RWPE1 (cell line): ENCODE measurements around the gene DET1.

ENCODE experiments used
- CTCF ChIA-PET: fragments of 350-600 bp; sonication (Branson Sonifier 250); formaldehyde crosslinking; extraction: SDS; loops from one replicate; lab custom pipeline; 2021; lab: Yijun Ruan, JAX
- POLR2A ChIA-PET: fragments of 400-600 bp; formaldehyde crosslinking; extraction: SDS; loops from one replicate; lab custom pipeline; 2020; ENCODE audit warnings: antibody characterized with exemption; ENCODE audit not compliant: low non-redundant PET; lab: Yijun Ruan, JAX
- DNase-seq: peaks from one replicate; pipeline ENCODE4 v3.0.0; 2012; ENCODE audit warnings: low spot score
- H3K27ac ChIP-seq: fragments of 450-650 bp; 2 replicates; pipeline ENCODE4 v1.5.1; 2017
- TF ChIP-seq, protein P1 (sequence below): fragments of 450-650 bp; conservative IDR thresholded peaks from 2 replicates; pipeline ENCODE4 v1.5.1; 2017; ENCODE audit warnings: low read depth, mild to moderate bottlenecking

DET1 gene

DNA sequence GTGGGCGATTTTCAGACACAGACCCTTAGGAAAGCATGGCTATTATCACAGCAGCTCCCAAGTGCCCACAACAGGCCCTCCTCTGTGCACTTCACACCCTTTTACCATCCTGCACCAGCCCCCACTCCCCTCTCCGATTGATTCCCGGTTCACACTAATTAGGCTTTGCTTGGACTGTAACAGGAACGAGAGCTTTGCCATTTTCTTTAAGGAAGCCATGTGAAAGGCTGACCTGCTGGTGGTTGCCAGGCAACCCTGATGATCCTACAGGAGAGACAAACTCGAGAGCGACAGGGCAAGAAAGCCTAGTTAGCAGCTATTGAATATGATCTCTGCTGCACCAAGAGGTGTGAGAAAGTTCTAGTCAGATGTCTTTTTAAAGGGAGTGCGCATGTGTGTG, 28.2 kb upstream of the DET1 start:
- DNase-seq, result no peak
- POLR2A ChIA-PET, result no interaction called here
- H3K27ac ChIP-seq, result no peak overlapping the region
- TF ChIP-seq, protein P1, sequence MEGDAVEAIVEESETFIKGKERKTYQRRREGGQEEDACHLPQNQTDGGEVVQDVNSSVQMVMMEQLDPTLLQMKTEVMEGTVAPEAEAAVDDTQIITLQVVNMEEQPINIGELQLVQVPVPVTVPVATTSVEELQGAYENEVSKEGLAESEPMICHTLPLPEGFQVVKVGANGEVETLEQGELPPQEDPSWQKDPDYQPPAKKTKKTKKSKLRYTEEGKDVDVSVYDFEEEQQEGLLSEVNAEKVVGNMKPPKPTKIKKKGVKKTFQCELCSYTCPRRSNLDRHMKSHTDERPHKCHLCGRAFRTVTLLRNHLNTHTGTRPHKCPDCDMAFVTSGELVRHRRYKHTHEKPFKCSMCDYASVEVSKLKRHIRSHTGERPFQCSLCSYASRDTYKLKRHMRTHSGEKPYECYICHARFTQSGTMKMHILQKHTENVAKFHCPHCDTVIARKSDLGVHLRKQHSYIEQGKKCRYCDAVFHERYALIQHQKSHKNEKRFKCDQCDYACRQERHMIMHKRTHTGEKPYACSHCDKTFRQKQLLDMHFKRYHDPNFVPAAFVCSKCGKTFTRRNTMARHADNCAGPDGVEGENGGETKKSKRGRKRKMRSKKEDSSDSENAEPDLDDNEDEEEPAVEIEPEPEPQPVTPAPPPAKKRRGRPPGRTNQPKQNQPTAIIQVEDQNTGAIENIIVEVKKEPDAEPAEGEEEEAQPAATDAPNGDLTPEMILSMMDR, result no peak
- CTCF ChIA-PET, result no interaction called here

DNA sequence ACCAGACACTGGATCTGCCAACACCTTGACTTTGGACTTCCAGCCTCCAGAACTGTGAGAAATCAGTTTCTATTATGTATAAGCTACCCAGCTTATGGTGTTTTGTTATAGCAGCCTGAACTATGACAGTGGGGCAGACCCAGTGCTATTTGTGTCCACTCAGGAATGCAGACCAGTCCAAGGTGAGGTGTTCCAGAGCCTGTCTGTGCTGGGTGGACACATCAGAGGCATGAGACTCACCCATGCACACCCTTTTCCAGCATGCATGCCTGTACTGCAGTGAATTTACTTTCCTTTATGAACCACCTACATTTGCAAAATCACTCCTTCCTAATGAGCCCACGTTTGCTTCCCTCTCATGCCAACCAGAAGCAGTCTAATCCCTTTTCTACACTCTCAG, 27.6 kb upstream of the DET1 start:
- no peak overlapping the region for H3K27ac ChIP-seq
- no peak for DNase-seq
- CTCF ChIA-PET, result no interaction called here
- POLR2A ChIA-PET, result no interaction called here
- TF ChIP-seq, protein P1, result no peak

DNA sequence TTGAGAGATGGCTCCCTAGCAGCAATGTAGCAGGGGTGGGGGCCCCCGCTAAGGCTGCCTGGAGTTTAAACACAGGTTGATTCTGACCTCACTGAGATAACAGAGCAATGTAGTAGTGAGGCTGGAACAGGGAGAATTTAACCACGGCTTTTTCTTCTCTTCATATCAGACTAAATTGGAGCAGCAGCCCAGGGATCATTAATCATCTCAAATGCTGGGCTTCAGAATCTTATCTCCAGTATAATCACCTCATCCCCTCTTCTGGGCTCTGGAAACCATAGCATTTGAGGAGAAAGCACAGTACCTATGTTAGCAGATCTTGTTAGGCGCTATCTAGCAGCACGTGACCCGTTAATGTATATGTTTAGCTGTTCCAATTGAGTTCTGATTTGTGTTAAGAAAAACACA, 25.4 kb upstream of the DET1 start:
- no peak for DNase-seq
- TF ChIP-seq, protein P1, result no peak
- ChIA-PET POLR2A (no interaction called here), CTCF (no interaction called here)
- H3K27ac ChIP-seq, result no peak overlapping the region

DNA sequence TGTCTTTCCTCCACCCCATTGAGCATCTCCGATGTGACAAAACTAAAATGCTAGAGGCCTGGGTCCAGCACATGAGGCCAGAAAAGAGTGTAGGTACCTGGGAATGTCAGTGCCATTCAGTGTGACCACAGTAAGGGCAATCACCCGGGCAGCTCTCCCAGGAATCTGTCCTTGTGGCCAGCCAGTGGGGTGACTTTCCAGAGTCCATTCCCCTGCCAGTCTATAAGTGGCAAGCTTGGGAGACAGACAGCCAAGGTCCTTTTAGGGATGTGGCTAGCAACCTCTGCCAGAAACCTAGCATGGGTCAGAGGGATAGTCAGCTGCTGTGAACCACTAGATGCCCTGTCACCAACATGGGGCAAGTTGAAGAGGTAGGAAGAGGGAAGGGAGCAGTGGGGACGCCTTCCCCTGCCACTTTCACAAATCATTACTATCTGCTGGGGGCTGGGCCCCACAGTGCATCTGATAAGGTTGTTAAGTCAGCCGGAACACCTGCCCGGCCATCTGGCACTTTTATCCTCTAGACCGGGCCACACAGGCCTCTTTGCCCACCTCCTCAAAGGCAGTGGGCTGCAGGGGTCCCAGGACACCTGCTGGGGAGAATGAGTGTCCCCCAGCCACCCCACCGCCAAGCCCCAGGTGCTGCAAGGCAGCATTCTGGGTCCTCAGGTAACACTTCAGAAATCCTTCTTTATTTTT, 24.8 kb upstream of the DET1 start:
- CTCF ChIA-PET, result no interaction called here
- TF ChIP-seq, protein P1, result no peak
- DNase-seq, result no peak
- no peak overlapping the region for H3K27ac ChIP-seq
- POLR2A ChIA-PET, result no interaction called here

DNA sequence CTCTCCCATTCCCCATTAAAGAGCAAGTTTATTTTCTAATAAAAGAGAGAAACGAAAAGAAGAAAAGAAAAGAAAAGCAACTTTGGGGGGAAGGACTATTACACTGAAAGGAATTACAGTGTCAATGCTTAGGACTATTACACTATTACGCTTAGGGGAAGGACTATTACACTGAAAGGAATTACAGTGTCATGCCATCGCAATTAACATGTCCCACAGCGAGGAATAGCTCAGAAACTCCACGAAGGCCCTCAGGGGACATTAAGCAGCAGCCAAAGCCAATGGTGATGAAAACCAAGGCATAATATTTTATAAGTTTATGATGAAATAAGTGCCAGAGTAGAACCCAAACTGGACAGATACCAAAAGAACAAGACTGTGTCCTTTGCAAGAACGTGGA, 22.1 kb upstream of the DET1 start:
- ChIA-PET POLR2A (no interaction called here), CTCF (interaction anchor here (0.7 kb wide), 1 partner anchor 791 kb away, joined by 3 read pairs; no protein-coding TSS in a partner anchor)
- no peak for DNase-seq
- no peak overlapping the region for H3K27ac ChIP-seq
- TF ChIP-seq, protein P1, result no peak

DNA sequence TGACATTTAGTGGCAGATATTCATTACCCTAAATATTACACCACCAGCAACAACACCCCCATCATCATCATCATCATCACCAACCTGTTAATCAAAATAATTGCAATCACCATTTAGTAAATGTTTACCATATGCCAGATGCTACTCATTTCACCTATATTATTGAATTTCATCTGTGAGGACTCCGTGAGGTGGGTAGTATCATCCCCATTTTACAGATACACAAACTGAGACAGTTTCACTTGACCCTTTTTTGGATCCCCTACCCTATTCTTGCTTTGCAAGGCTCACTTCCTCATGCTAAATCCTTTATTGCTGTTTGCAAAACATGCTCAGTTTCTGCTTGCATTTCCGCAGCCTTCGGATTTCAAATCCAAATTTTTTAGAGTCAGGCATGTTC, 18.3 kb upstream of the DET1 start:
- POLR2A ChIA-PET, result no interaction called here
- TF ChIP-seq, protein P1, result no peak
- CTCF ChIA-PET, result no interaction called here

More for the DNA sequence above, 18.3 kb upstream of the DET1 start:
- H3K27ac ChIP-seq, result no peak overlapping the region
- DNase-seq, result no peak
